CD4-positive, alpha-beta T cell treated with Interleukin-6 for 4 hours (primary cell): Measurements from ENCODE around the gene NDUFV2.
"Not testable (repeated sequence)": the region's sequence is repeated elsewhere in the genome, so short reads cannot be mapped to it uniquely, and the experiment has no call there.

Experiments
- DNase-seq: peaks from one replicate; pipeline ENCODE4 v3.0.0-alpha.2; 2020; ENCODE audit warnings: mixed read lengths

The NDUFV2 gene

DNA sequence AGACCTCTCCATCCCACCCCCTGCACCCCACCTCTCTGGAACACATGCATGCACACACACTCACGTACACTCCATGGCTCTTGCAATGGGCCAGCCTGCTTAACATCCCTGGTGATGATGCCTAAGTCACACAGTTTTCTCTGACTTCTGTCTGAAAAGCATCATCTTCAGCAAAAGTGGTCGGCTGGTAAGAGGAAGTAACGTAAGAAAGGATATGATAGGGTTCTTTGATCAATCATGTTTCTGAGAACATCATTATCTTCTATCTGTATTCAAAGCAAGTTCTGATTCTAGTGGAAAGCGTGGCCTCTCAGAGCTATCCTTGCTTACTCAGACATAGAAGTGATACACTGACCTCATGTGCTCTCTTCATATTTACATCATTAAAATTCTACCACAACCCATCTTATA, 11.4 kb upstream of the NDUFV2 start:
- DNase-seq, result peak; percentile 47

DNA sequence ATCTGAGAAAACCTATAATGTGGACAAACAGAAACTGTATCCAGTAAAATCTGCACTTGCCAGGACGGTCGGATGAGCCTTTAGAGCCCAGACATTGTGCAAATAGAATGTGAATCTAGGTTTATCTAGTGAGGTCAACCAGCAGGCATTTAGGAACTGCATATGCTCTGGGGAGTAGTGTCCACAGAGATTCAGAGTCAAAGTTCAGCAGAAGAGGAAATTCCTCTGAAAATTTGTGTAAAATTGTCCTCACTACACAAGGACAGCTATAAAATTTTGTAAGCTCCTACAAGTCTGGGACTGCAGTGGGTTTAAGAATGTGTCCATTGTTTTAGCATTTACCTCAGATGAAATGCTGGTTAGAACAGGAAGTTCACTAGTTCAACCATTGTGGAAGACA, 9.8 kb upstream of the NDUFV2 start:
- DNase-seq, result no peak

DNA sequence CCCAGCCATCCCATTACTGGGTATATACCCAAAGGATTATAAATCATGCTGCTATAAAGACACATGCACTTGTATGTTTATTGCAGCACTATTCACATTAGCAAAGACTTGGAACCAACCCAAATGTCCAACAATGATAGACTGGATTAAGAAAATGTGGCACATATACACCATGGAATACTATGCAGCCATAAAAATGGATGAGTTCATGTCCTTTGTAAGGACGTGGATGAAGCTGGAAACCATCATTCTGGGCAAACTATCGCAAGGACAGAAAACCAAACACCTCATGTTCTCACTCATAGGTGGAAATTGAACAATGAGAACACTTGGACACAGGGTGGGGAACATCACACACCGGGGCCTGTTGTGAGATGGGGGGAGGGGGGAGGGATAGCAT, 9.4 kb upstream of the NDUFV2 start:
- not testable (repeated sequence) for DNase-seq

DNA sequence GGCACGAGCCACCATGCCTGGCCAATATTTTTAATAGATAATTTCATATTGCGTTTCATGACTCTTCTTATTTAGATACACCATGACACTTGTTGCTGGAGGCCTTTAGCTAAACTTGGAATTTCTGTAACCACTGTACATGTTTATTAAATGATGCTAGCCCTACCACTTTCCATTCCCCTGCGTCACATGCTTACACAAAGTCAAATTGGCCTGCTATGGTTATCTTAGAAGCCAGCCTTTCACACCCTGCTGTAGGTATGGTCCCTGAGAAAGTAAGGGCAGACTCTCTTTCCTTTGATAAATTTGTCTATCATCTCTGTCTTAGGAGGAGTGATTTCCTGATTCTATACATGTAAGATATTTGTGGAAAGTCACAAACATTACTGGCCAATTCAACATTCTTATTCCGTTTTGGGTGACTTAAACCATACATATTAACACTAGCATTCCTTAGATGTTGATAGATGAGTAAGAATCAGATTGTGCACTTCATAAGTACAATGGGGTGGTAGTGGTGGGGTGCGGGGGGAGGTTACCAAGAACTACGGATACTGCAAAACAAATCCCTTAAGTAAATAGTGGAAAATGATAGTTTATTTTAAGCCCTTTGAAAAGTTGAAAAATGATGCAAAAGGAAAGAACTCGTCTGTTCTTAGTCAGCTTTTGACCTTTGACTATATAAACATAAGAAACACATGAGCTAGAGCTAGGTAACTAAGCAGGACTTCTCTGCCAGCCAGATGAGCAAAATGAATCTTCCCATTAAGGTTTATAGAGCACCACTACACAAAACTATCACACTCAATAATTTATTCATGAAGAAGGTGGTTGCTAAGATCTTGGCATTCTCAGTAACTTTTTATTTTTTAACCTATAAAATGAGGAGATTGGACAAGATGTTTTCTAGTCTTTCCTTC, 7.9 kb upstream of the NDUFV2 start:
- DNase-seq, result peak; percentile 38

DNA sequence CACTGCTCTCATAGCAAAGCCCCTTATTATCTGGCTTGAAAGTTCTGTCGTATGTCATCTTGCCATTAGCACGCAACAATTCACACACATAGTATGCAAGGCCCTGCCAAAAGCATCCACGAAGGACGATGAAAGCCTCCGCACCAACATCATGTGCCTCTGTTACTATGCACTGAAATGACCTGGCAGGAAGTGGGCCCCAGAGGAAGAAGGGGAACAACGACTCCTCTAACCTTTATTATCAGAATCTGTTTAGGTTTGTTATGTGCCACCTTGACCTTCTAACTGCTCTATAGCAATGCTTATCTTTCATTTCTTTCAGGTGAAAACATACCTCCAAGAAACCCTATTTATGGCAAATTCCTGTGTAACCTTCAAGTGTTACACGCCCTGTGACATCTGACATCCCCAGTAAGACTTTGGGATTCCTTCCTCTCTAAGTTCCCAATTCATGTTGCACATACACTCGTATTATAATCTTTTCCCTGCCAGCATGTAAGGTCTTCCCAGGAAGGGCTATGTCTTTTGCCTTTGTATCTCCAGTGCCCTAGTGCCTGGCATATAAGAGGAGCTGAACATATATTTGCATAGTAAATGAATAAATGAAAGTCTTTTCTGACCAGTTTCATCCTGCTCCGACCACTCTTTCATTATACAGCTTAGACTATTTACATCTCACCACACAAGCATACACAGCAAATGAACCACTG, 7.0 kb upstream of the NDUFV2 start:
- peak; percentile 72 for DNase-seq

DNA sequence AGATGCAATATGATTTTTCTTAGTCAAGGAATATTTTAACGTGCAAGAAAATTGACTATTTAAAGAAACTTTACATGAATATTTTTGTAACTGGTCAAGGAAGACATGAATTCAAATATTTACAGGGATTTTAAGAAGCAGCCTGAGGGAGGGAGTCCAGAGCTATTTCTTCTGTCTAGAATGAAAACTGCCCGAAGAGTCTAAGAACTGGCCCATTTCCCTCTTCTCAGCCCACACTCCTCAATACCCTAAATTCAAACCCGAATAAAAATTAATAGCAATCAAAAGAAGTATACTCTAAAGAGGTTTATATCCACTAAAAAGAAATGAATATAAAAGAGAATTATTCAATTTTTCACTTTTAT, 6.5 kb upstream of the NDUFV2 start:
- no peak for DNase-seq

DNA sequence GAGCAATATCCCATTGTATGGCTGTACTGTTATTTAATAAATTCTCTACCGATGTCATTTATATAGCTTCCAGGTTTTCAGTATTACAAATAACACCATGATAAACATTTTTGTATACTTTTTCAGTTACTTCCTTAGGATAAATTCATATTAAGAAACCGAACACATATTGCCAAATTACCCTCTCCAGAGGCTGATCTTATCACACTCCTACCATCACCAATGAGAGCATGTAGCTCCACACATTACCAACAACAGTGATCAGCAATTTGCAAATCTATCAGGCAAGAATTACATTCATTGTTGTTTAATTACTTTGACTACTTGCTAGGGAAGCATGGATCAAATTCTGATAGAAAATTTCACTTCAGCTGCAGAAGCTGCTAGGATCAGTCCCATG, 5.8 kb upstream of the NDUFV2 start:
- DNase-seq, result no peak

DNA sequence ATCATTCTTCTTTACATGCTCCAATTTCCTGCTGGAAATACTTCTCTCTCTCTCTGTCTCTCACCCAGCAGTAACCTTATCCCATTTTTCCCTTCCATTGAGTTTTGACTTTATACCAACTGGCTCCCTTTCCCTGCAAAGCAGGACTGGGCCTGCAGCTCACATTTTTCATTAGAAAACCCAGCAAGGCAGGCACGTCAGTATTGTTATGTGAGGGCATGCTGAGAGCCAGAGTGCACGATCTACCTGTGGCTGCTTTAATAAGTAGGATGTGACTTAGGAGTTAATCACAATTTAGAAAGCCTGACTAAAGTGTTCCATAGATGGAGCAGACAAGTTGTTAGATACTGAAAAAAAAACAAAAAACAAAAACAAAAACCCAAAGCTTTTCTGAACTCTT, 5.2 kb upstream of the NDUFV2 start:
- no peak for DNase-seq

DNA sequence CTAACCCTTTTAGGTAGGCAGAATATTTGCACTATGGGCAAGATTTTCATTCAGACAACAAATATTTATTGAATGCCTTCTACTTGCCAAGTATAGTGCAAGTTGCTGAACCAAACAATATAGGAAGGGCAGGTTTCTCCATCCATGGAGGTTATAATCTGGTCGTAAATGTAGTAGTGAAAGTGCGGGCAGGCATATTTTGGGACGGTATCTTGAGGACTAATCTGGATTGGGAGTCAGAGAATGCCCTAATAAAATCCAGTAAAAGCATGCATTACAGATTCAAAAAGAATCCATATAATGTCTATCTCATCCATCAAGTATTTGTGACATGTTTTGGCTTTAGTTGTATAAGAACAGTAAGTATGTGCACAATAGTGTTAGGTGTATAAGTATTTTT, 1.7 kb upstream of the NDUFV2 start:
- DNase-seq, result no peak

DNA sequence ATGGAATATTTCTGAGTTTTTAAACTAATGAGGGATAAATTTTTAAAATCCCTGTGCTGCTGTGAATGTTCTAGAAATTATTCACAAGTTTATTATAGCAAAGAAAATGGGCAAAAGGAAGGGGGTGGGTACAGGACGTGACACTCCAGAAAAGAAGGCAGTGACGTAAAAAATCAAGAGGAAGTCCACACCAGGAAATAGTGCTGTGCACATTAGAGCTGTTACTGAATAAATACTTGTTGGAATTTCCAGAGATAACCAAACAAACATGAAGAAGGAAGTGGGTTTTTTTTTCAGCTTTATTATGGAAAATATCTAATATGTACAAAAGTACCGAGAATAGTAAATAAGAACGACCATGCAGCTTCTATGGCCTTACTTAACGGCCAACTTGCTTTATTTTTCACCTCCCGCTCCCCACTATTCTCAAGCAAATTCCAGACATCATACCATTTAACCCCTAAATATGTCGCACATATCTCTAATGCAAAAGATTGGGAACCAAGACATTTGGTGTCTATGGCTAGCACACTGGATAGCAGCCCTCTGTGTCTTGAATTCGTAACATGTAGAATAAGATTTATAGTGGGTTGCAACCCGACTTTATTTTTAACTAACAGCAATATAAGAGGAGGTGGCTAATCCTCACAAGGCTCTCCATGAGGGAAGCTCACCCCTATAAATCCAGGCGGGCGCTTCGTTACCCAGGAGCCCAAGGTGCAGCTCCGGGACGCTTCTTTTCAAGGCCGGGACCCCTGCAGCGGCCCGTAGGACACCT, 580 bp upstream of the NDUFV2 start:
- DNase-seq, result peak; percentile 29

DNA sequence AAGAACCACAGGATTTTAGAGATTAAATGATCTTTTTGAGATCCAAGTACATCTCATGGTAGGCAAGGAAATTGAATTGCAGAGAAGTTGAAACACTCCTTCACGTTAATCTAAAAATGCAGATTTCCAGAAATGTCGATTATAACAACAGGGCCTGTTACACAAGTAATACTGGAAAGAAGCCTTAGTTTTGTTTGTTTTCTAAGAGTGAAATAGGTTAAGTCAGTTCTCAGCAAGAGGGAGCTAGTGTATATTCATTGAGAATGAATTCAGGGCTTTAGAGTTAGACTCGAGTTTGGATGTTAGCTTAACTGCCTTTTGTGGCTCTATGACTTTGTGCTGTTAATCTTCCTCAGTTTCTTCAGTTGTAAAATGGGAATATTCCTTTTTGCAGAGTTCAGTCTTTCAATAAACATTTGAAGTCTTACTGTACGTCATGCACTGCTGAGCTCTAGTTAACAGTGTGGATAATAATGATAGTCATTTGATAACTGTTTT, 926 bp downstream of the NDUFV2 start:
- DNase-seq, result no peak

DNA sequence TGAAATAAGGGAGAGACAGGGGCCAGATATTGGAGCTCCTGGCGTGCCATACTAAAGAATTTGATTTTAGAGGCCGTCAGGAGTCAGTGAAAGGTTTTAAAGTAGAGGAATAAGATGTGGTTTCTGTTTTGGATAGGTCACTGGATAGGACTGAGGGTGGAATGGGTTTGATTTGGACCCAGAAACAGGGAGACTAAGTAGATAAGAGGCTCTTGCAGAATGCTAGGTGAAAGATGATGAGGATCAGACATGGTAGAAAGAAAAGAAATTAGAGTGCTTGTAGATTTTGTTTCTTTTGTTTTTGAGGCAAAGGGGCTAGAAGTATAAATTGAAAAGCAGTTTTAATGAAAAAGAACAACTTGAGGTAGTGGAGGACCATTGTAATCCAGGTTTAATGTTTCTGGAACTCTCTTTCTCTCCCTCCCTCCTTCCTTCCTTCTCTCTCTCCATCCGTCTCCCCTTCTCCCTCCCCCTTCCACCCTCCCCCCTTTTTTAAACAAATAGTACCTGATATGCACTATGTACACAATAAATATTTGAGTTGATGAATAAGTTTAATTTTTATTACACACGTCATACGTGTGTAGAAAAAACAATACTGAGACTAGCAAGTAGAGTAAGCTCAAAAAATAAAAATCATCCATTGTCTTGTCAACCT, 1.9 kb downstream of the NDUFV2 start:
- DNase-seq, result no peak

DNA sequence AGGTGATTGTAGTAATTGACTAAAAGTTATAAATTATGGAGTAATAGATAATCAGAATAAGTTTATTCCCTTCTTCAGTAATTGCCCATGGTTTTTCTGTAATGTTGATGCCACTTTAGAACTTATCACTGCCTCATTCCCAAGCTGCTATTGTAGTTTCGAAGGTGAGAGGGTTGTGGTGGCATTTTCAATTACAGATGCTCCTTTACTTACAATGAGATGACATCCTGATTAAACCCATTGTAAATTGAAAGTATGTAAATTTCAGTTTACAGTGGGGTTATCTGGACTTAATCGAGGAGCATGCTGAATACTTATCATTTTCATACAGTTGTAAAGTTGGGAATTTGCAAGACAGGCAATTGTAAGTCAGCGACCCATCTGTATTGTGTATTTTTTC, 2.9 kb downstream of the NDUFV2 start:
- DNase-seq, result no peak

DNA sequence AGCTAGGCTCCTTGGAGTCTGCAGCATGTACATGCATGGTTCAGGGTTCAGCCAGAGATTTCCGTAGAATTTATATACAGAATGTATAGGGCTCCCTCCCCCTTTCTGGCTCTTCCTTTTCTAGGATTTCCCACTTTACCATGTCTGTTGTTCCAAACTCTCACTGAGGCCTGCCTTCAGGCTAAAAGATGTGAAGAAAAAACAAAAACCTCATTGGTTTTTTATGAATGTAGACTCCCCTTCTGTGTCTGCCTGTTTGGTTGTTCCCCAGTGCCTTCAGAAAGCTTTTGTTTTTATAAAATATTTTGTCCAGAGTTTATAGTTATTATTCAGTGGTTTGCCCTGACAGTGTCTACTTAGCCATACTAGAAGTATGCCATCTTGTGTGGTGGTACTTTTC, 3.6 kb downstream of the NDUFV2 start:
- DNase-seq, result no peak

DNA sequence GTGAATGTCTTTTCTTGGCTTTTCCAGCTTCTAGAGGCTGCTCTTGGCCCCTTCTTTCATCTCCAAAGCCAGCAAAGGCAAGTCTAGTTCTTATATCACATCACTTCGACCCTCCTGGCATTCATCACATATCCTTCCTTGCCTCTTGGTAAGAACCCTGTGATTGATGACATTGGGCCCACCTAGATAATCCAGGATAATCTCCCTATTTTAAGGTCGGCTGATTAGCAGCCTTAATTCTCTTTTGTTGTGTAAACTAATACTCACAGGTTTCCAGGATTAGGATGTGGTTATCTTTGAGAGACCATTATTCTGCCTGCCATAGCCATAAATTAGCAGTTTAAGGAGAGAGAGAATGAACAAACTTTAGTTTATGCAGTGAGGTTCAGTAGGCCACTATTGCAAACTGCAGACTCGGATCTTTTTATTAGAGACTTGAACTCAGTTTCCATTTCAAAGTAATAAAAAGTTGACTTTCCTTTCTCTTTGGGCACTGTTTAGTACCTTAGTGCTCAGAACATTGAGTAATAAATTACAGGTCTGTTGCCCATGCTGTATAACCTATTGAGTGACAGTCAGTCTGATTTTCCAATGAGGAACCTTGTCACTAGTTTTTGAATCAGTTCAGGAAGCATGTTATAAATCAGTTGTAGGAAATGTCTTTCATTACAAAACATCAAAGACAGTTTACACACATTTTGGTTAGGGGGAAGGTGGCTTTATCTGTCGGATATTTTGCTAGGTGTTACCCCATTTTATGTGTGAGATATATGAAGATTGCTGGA, 4.5 kb downstream of the NDUFV2 start:
- DNase-seq, result no peak

DNA sequence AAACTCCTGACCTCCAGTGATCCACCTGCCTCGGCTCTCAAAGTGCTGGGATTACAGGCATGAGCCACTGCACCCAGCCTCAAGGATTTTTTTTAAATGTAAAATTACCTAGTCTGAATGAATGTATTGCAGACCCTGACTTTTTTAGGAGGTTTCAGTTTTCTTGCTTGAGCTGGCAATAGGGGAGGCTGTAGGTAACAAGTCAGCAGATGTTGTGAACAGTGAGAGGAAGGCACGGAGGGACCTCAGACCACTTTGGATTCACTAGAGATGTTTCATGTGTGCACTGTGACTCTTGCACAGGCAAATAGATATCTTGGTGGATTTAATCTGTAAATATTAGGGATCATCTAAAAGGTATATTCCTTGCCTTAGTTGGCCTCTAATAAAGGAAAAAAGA, 6.4 kb downstream of the NDUFV2 start:
- peak; percentile 17 for DNase-seq

DNA sequence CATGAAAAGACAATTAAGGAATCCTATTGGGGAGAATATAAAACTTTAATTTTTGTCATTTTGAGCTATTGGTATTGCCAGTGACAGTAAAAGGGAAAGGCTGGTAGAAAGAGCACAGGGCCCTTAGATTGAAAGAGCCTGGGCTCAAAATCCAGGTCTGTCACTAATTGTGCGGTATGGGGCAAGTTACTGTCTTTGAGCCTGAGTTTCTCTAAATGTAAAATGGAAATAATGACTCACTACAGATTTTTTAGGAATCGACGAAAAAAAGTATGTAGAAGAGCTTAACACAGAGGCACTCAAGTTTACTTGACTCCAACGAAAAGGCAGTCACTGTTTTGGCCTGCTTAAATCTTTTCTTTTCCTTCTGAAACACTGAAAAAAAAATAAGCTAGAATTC, 7.0 kb downstream of the NDUFV2 start:
- DNase-seq, result no peak

DNA sequence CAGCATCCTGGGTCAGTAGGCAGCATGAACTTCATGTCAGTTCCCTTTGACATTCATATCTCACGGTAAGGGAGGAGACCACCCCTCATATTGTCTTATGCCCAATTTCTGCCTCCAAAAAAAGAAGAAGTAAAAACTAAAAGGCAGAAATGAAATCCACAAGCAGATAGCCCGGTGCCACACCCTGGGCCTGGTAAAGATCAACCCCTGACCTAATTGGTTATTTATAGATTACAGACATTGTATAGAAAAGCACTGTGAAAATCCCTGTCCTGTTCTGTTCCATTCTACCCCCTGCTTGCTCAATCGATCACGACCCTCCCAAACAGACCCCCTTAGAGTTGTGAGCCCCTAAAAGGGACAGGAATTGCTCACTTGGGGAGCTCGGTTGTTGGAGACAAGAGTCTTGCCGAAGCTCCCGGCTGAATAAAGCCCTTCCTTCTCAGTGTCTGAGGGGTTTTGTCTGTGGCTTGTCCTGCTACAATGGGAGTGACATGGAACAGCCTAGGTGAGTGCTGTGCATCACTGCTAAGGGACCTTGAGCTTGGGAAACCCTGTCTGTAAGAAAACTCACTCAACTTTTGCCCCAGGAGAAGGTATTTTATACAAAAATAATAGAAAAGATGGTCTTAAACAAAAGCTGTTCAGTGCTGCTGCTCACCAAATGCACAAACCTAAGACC, 11.1 kb downstream of the NDUFV2 start:
- DNase-seq, result no peak

DNA sequence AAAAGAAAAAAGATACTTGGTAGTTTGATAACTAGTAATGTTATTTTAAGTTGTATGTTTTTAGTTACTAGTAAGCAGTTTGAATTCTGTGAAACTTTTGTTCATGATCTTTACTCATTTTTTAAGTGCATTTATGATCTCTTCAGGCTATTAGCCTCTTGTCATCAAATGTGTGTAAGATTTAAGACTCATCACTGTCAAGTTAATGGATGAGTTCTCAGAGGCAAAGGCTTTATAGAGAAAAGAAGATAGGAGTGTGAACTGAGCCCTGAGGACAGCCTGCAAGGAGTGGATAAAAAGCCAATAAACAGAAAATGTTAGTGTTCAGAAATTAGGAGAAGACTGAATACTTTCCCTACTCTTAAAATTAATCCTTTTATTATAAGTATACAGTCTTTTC, 13.5 kb downstream of the NDUFV2 start:
- no peak for DNase-seq

DNA sequence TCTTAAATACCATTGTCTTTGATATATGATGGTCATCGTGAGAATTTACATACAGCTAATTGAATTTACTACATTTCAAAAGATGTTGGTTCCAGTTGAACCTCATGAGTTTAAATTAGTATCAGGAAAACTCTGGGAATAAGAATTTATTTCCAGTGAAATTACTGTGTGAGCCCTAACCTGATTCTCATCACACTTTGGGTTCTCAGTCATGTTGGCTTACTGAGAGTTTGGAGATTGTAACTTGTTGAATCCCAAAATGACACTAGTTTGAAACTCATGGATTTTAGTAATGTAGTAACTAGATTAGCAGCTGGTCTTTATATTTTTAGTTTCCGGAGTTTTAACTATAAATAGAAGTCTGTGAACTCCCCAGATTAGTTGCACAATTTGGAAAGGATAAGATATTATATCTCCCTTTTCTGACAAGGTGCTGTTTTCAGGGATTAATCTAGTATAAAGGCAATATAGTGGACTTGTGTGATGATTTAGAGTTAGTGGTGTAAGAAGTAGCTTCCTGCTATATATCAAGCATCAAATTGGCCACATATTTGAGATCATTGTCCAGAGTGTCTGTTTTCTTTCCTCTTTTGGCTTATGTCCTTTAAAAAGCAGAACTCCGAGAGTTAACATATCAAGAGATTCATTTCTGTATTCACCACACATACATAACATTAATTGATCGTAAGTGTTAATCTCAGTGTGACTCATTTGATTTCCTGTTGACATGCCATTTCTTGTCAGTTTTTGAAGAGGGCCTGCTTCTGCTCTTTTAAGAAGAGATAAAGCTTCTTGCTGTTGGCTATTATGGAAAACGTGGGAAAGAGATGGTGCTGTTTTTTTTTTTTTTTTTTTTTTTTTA, 15.7 kb downstream of the NDUFV2 start:
- DNase-seq, result no peak
